SK-N-SH (cell line): ENCODE data around the gene RAI1. TPM values are rescaled to one million over a fixed set of nuclear protein-coding genes. Genes with fewer than 3 reads are reported as not detected.

ENCODE experiments used
- CTCF ChIA-PET: fragments of 300-600, 350-600 bp; formaldehyde crosslinking; extraction: SDS; loops from one replicate; lab custom pipeline; 2021; lab: Yijun Ruan, JAX
- POLR2A ChIA-PET: fragments of 350-600 bp; sonication (Branson Sonifier 250); formaldehyde crosslinking; extraction: SDS; loops from one replicate; lab custom pipeline; 2020; ENCODE audit warnings: antibody characterized with exemption, inconsistent platforms; lab: Yijun Ruan, JAX
- DNase-seq: peaks from one replicate; pipeline ENCODE4 v3.0.0; 2012
- H2AFZ ChIP-seq: fragments of 200-600 bp; sonication (generic); 2 replicates; pipeline ENCODE4 v1.8.1; 2016; ENCODE audit warnings: antibody characterized with exemption, mild to moderate bottlenecking, low read depth
- H3F3A ChIP-seq: fragments of 200-600 bp; sonication (generic); replicated peaks from 2 replicates; pipeline ENCODE3; 2016; ENCODE audit warnings: antibody characterized with exemption, mild to moderate bottlenecking; ENCODE audit not compliant: insufficient read depth
- H3K27ac ChIP-seq, 2 experiments: fragments of 200-500 bp in 1 of 2; fragments of 200-600 bp in 1 of 2; sonication (Bioruptor generic) in 1 of 2; sonication (generic), shearing (Covaris generic) in 1 of 2; 2 replicates each; pipeline versions ENCODE4 v1.5.1 to v1.6.1; 2014 to 2016; ENCODE audit warnings: low read depth in 2 of 2, inconsistent platforms in 1 of 2, low read length in 1 of 2, mild to moderate bottlenecking in 1 of 2, mixed read lengths in 1 of 2
- H3K27me3 ChIP-seq: fragments of 200-600 bp; sonication (generic), shearing (Covaris generic); 2 replicates; pipeline ENCODE4 v1.6.1; 2016; ENCODE audit warnings: mixed run types; ENCODE audit not compliant: insufficient read depth
- H3K36me3 ChIP-seq, 2 experiments: fragments of 200-500 bp in 1 of 2; fragments of 200-600 bp in 1 of 2; sonication (Bioruptor generic) in 1 of 2; sonication (generic) in 1 of 2; replicated peaks in 1 of 2; 2 replicates each; pipeline versions ENCODE3 to v1.5.1; 2014 to 2016; ENCODE audit warnings: low read length in 1 of 2, mild to moderate bottlenecking in 1 of 2; ENCODE audit not compliant: insufficient read depth in 2 of 2, control insufficient read depth in 1 of 2
- H3K4me1 ChIP-seq, 2 experiments: fragments of 200-500 bp in 1 of 2; fragments of 200-600 bp in 1 of 2; sonication (Bioruptor generic) in 1 of 2; sonication (generic), shearing (Covaris generic) in 1 of 2; 2 replicates each; pipeline versions ENCODE4 v1.5.1 to v1.6.1; 2014 to 2016; ENCODE audit warnings: low read depth in 1 of 2, low read length in 1 of 2, mixed run types in 1 of 2; ENCODE audit not compliant: insufficient read depth in 2 of 2, control insufficient read depth in 1 of 2
- H3K4me2 ChIP-seq: fragments of 200-600 bp; sonication (generic), shearing (Covaris generic); 2 replicates; pipeline ENCODE4 v1.6.1; 2017; ENCODE audit warnings: mixed run types
- H3K4me3 ChIP-seq, 2 experiments: fragments of 200-500 bp in 1 of 2; fragments of 200-600 bp in 1 of 2; sonication (Bioruptor generic) in 1 of 2; sonication (generic), shearing (Covaris generic) in 1 of 2; 2 replicates each; pipeline versions ENCODE4 v1.5.1 to v1.8.1; 2014 to 2016; ENCODE audit warnings: low read depth in 2 of 2, inconsistent platforms in 1 of 2, low read length in 1 of 2, mild to moderate bottlenecking in 1 of 2, mixed read lengths in 1 of 2, moderate library complexity in 1 of 2
- H3K79me2 ChIP-seq: fragments of 200-600 bp; sonication (generic); 2 replicates; pipeline ENCODE4 v1.8.1; 2017; ENCODE audit warnings: mild to moderate bottlenecking; ENCODE audit not compliant: insufficient read depth
- H3K9ac ChIP-seq: fragments of 200-600 bp; sonication (generic); 2 replicates; pipeline ENCODE4 v1.6.1; 2017; ENCODE audit warnings: mixed run types
- H3K9me2 ChIP-seq: fragments of 200-600 bp; sonication (generic); 2 replicates; pipeline ENCODE4 v1.6.1; 2017; ENCODE audit warnings: mixed run types
- H3K9me3 ChIP-seq: fragments of 200-600 bp; sonication (generic); 2 replicates; pipeline ENCODE4 v1.6.1; 2017; ENCODE audit warnings: mixed run types, mild to moderate bottlenecking, moderate library complexity
- H4K20me1 ChIP-seq: fragments of 200-600 bp; sonication (generic); 2 replicates; pipeline ENCODE4 v1.6.1; 2017; ENCODE audit warnings: mild to moderate bottlenecking, mixed run types; ENCODE audit not compliant: insufficient read depth
- CHD2 ChIP-seq: fragments of 150-350 bp; IDR thresholded peaks from 2 replicates; pipeline ENCODE4 v1.6.1; 2018; ENCODE audit warnings: low read length; ENCODE audit not compliant: partially characterized antibody
- EP300 ChIP-seq, 2 experiments: IDR thresholded peaks; 2 replicates each; pipeline versions ENCODE4 v1.4.0 to v1.6.1; 2012; ENCODE audit warnings: borderline replicate concordance in 1 of 2, low read depth in 1 of 2, low read length in 1 of 2
- EZH2phosphoT487 ChIP-seq: fragments of 200-600 bp; sonication (generic); IDR thresholded peaks from 2 replicates; pipeline ENCODE4 v1.6.1; 2017; ENCODE audit warnings: low read depth, mixed run types, mild to moderate bottlenecking, antibody characterized with exemption, moderate library complexity, borderline replicate concordance
- FOXJ3 ChIP-seq: sonication (generic); formaldehyde crosslinking; IDR thresholded peaks from 2 replicates; pipeline ENCODE4 v1.5.1; 2020; ENCODE audit warnings: mild to moderate bottlenecking, missing genetic modification reagents
- GABPA ChIP-seq: IDR thresholded peaks from 2 replicates; pipeline ENCODE4 v1.4.0; 2012; ENCODE audit warnings: low read depth, mild to moderate bottlenecking
- GATA2 ChIP-seq: sonication (generic); formaldehyde crosslinking; IDR thresholded peaks from 2 replicates; pipeline ENCODE4 v1.5.0; 2020; ENCODE audit warnings: mild to moderate bottlenecking, missing genetic modification reagents
- JUND ChIP-seq: IDR thresholded peaks from 2 replicates; pipeline ENCODE4 v1.4.0; 2012
- NFIC ChIP-seq: IDR thresholded peaks from 2 replicates; pipeline ENCODE4 v1.4.0; 2012; ENCODE audit warnings: borderline replicate concordance
- RAD21 ChIP-seq: IDR thresholded peaks from 2 replicates; pipeline ENCODE4 v1.6.1; 2012; ENCODE audit warnings: mild to moderate bottlenecking, low read length
- RCOR1 ChIP-seq: fragments of 150-350 bp; IDR thresholded peaks from 2 replicates; pipeline ENCODE4 v1.6.1; 2017; ENCODE audit warnings: antibody characterized with exemption, low read length
- SMC3 ChIP-seq: IDR thresholded peaks from 2 replicates; pipeline ENCODE4 v1.6.1; 2012; ENCODE audit warnings: low read depth, low read length, improper control_type of control experiment
- TAF1 ChIP-seq: IDR thresholded peaks from 2 replicates; pipeline ENCODE4 v1.6.1; 2012; ENCODE audit warnings: low read depth, mild to moderate bottlenecking, low read length, moderate library complexity, borderline replicate concordance
- TEAD4 ChIP-seq: IDR thresholded peaks from 2 replicates; pipeline ENCODE4 v1.4.0; 2012; ENCODE audit warnings: mild to moderate bottlenecking, borderline replicate concordance; ENCODE audit not compliant: insufficient read depth
- YY1 ChIP-seq: IDR thresholded peaks from 2 replicates; pipeline ENCODE4 v1.4.0; 2012; ENCODE audit warnings: low read depth, mild to moderate bottlenecking
- WGBS: methylation state at CpG from one replicate; pipeline ENCODE4 v1.1.6; 2017; ENCODE audit warnings: low lambda C conversion rate; 5-methylcytosine and 5-hydroxymethylcytosine counted together
- polyA plus RNA-seq, 3 experiments: library from polyadenylated mRNA; depleted of rRNA; stranded (reverse); fragments of >200 nt; gene quantifications; 2 replicates each; pipeline ENCODE4 v1.2.3, GENCODE V29; 2012
- TF ChIP-seq, protein P1 (sequence below): IDR thresholded peaks from 2 replicates; pipeline ENCODE4 v1.4.0; 2012; ENCODE audit warnings: low read depth
- TF ChIP-seq, protein P2 (sequence below): IDR thresholded peaks from 2 replicates; pipeline ENCODE4; 2012
- TF ChIP-seq, protein P3 (sequence below): fragments of 200-600 bp; sonication (generic); IDR thresholded peaks from 2 replicates; pipeline ENCODE4 v1.6.1; 2017; ENCODE audit warnings: antibody characterized with exemption, mild to moderate bottlenecking, moderate library complexity
- TF ChIP-seq, protein P4 (sequence below): fragments of 150-350 bp; IDR thresholded peaks from 2 replicates; pipeline ENCODE4 v1.6.1; 2017; ENCODE audit warnings: antibody characterized with exemption, low read length, low read depth, borderline replicate concordance
- TF ChIP-seq, protein P5 (sequence below): IDR thresholded peaks from 2 replicates; pipeline ENCODE4 v1.4.0; 2012; ENCODE audit warnings: low read depth, borderline replicate concordance

RAI1 gene
- polyA plus RNA-seq, 1 of the 3 experiments (the other 2 are of a cell fraction): 4.7 TPM

DNA sequence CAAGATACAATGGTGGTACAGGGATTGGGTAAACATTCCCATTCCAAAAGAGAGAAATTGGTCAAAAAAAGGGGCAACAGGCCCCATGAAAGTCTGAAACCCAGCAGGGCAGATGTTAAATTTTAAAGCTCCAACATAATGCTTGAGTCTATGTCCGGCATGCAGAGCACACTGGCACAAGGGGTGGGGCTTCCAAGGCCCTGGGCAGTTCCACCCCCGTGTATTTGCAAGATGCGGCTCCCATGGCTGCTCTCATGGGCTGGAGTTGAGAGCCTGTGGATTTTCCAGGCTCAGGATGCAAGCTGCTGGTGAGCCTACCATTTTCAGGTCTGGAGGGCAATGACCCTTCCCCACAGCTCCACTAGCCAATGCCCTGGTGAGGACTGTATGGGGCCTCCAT is 27.9 kb upstream of the RAI1 start:
- Histone ChIP-seq H3K4me2 (no peak overlapping the region), H3F3A (no peaks in the 10 kb centered on the region), H2AFZ (no peak overlapping the region), H3K36me3 (no peaks in the 10 kb centered on the region), H3K9ac (no peak overlapping the region), H3K27me3 (no peaks in the 10 kb centered on the region), H3K4me3 (no peak overlapping the region), H4K20me1 (no peaks in the 10 kb centered on the region), H3K27ac (no peak overlapping the region), H3K79me2 (no peaks in the 10 kb centered on the region), H3K4me1 (no peaks in the 10 kb centered on the region; a peak in 1 of 4 replicates), H3K9me3 (no peaks in the 10 kb centered on the region), H3K9me2 (no peaks in the 10 kb centered on the region)
- ChIA-PET CTCF (interaction anchor here (0.8 to 2.4 kb wide), 3 partner anchors 12 to 297 kb away, joined by 3 to 21 read pairs (median 6); no protein-coding TSS in a partner anchor), POLR2A (no interaction called here)
- WGBS: 50% methylated on average over 3 of the region's 3 CpGs
- no peak for TF ChIP-seq TAF1
- TF ChIP-seq TEAD4: no peak
- TF ChIP-seq, protein P1, sequence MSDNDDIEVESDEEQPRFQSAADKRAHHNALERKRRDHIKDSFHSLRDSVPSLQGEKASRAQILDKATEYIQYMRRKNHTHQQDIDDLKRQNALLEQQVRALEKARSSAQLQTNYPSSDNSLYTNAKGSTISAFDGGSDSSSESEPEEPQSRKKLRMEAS: no peak
- no peak for TF ChIP-seq FOXJ3 (CRISPR knock-in tag)
- TF ChIP-seq RAD21: no peak
- no peak for TF ChIP-seq CHD2
- no peak for TF ChIP-seq EZH2phosphoT487
- no peak for TF ChIP-seq NFIC
- TF ChIP-seq, protein P2, sequence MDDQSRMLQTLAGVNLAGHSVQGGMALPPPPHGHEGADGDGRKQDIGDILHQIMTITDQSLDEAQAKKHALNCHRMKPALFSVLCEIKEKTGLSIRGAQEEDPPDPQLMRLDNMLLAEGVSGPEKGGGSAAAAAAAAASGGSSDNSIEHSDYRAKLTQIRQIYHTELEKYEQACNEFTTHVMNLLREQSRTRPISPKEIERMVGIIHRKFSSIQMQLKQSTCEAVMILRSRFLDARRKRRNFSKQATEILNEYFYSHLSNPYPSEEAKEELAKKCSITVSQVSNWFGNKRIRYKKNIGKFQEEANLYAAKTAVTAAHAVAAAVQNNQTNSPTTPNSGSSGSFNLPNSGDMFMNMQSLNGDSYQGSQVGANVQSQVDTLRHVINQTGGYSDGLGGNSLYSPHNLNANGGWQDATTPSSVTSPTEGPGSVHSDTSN: no peak
- no peak for TF ChIP-seq GATA2 (CRISPR knock-in tag)
- TF ChIP-seq, protein P3, sequence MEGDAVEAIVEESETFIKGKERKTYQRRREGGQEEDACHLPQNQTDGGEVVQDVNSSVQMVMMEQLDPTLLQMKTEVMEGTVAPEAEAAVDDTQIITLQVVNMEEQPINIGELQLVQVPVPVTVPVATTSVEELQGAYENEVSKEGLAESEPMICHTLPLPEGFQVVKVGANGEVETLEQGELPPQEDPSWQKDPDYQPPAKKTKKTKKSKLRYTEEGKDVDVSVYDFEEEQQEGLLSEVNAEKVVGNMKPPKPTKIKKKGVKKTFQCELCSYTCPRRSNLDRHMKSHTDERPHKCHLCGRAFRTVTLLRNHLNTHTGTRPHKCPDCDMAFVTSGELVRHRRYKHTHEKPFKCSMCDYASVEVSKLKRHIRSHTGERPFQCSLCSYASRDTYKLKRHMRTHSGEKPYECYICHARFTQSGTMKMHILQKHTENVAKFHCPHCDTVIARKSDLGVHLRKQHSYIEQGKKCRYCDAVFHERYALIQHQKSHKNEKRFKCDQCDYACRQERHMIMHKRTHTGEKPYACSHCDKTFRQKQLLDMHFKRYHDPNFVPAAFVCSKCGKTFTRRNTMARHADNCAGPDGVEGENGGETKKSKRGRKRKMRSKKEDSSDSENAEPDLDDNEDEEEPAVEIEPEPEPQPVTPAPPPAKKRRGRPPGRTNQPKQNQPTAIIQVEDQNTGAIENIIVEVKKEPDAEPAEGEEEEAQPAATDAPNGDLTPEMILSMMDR: no peak
- TF ChIP-seq, protein P4, sequence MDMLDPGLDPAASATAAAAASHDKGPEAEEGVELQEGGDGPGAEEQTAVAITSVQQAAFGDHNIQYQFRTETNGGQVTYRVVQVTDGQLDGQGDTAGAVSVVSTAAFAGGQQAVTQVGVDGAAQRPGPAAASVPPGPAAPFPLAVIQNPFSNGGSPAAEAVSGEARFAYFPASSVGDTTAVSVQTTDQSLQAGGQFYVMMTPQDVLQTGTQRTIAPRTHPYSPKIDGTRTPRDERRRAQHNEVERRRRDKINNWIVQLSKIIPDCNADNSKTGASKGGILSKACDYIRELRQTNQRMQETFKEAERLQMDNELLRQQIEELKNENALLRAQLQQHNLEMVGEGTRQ: no peak
- no peak for TF ChIP-seq GABPA
- TF ChIP-seq RCOR1: no peak
- no peak for TF ChIP-seq YY1
- TF ChIP-seq JUND: no peak
- TF ChIP-seq SMC3: no peak
- no peak for TF ChIP-seq EP300 (IDR thresholded peaks at IDR 0.05; ENCODE audit: borderline replicate concordance in 1 of 2, low read depth in 1 of 2, low read length in 1 of 2)
- TF ChIP-seq, protein P5, sequence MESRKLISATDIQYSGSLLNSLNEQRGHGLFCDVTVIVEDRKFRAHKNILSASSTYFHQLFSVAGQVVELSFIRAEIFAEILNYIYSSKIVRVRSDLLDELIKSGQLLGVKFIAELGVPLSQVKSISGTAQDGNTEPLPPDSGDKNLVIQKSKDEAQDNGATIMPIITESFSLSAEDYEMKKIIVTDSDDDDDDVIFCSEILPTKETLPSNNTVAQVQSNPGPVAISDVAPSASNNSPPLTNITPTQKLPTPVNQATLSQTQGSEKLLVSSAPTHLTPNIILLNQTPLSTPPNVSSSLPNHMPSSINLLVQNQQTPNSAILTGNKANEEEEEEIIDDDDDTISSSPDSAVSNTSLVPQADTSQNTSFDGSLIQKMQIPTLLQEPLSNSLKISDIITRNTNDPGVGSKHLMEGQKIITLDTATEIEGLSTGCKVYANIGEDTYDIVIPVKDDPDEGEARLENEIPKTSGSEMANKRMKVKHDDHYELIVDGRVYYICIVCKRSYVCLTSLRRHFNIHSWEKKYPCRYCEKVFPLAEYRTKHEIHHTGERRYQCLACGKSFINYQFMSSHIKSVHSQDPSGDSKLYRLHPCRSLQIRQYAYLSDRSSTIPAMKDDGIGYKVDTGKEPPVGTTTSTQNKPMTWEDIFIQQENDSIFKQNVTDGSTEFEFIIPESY: no peak
- no peak for DNase-seq
